Fibroblast of pulmonary artery (primary cell): ENCODE data around the gene CLN6.
A peak's percentile ranks its signal among the peaks of the same experiment; 100 is the strongest.

Source experiments
- DNase-seq: peaks from one replicate; pipeline ENCODE4 v3.0.0-alpha.2; 2010; ENCODE audit warnings: low read depth
- H3K4me3 ChIP-seq: replicated peaks from 2 replicates; pipeline ENCODE4 v1.5.1; 2011; ENCODE audit warnings: low read depth, mild to moderate bottlenecking, control low read depth, low read length, moderate library complexity
- CTCF ChIP-seq: IDR thresholded peaks from 2 replicates; pipeline ENCODE4 v1.5.1; 2011; ENCODE audit warnings: mild to moderate bottlenecking, control low read depth, low read length, inconsistent platforms; ENCODE audit errors: missing control alignments

CLN6 gene

GRCh38 chr15:68275165-68275746 lies 45.7 kb upstream of the CLN6 start:
- no peak for TF ChIP-seq CTCF
- DNase-seq: no peak
- H3K4me3 ChIP-seq: no peak overlapping the region

DNA sequence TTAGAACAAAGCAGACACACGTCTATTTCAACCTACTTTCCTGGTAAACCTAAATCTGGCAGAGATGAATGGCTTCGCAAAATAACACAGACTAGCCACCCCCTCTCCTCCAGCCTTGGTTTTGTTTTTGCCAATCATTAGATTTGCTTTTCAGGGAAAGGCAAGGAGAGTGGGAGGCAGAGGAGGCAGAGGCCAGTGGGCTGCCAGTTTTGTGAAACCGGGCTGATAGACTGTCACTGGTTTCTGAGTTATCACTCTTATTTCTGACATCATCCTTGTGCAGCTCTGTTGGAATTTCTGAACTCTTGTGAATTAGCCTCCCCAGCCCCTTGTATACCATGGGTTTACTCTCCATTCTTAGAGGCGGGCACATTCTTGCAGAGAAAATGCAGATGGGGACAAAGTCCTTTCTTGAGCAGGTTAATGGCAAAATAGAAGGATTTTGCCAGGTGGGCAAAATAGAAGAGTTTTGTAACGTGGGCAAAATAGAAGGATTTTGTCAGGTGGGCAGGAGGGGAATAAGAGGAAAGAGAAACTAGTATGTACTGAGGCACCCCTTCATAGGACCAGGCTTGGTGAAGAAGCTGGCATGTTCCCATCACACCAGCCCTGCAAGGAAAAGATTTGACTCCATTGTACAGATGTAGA lies 44.8 kb upstream of the CLN6 start:
- TF ChIP-seq CTCF: no peak
- DNase-seq: no peak

DNA sequence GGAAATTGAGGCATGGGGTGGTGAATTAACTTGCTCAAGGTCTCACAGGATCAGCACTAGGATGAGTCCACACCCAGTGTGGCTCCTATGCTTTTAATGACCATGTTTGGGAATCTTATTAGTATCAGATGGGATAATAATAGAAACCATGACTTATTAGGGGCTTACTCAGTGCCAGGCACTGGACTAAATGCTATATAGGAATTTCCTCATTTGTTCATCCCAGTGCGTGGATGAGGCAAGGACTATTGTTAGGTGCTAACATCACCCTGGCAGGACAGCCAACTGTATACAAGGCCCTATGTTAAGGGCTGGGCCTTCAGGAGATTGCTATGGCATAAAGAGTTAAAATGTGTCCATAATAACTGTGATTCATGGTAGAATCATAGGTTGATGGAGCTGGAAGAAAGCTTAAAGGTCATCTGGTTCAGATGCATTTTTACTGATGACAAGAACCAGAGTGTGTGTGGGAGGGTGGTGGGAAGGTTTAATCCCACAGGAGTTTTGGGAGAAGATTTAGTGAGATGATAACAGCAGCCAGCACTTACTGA lies 43.3 kb upstream of the CLN6 start:
- H3K4me3 ChIP-seq: no peak overlapping the region
- TF ChIP-seq CTCF: no peak
- peak; percentile 76 for DNase-seq

More for the DNA sequence above, 44.8 kb upstream of the CLN6 start:
- no peak overlapping the region for H3K4me3 ChIP-seq

GRCh38 chr15:68271854-68272471 lies 42.4 kb upstream of the CLN6 start:
- no peak for TF ChIP-seq CTCF
- H3K4me3 ChIP-seq: no peak overlapping the region
- peak; percentile 61 for DNase-seq

DNA sequence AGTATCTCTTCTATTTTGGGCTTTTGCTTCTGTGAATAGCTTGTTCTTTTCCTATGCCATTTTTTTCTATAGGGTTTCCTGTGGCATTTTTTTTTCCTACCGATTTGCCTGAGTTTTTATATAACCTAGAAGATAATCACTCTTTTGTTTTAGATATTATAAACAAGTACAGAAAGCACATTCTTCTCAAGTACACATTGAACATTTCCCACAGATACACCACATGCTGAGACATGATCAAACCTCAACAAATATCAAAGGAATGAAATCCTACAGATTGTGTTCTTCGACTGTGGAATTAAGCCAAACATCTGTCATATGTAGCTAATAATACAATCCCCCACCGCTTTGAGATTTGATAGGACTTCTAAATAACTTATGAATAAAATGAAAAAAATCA lies 38.9 kb upstream of the CLN6 start:
- DNase-seq: no peak
- no peak overlapping the region for H3K4me3 ChIP-seq

GRCh38 chr15:68265674-68266073 lies 36.1 kb upstream of the CLN6 start:
- no peak for DNase-seq
- no peak for TF ChIP-seq CTCF
- H3K4me3 ChIP-seq: no peak overlapping the region

More for the DNA sequence above, 38.9 kb upstream of the CLN6 start:
- TF ChIP-seq CTCF: no peak
